Glutamatergic neuron (in vitro differentiated cells): ENCODE results near the gene PDLIM1. TPM values are rescaled to one million over a fixed set of nuclear protein-coding genes. Genes with fewer than 3 reads are reported as not detected.
"Not testable (repeated sequence)": the region's sequence is repeated elsewhere in the genome, so short reads cannot be mapped to it uniquely, and the experiment has no call there.

Experiments
- DNase-seq: peaks from one replicate; pipeline ENCODE4 v3.0.0; 2022
- H3K27ac Mint-ChIP-seq: one replicate; pipeline ENCODE4 v1.8.0; 2020; ENCODE audit warnings: mild to moderate bottlenecking, mixed read lengths, inconsistent platforms; ENCODE audit not compliant: unreplicated experiment
- H3K27me3 Mint-ChIP-seq: one replicate; pipeline ENCODE4 v1.8.0; 2020; ENCODE audit warnings: mild to moderate bottlenecking, moderate library complexity, mixed read lengths, inconsistent platforms; ENCODE audit not compliant: unreplicated experiment
- H3K36me3 Mint-ChIP-seq: one replicate; pipeline ENCODE4 v1.8.0; 2020; ENCODE audit warnings: mild to moderate bottlenecking, mixed read lengths, inconsistent platforms; ENCODE audit not compliant: unreplicated experiment
- H3K4me1 Mint-ChIP-seq: one replicate; pipeline ENCODE4 v1.8.0; 2020; ENCODE audit warnings: mild to moderate bottlenecking, low read depth, mixed read lengths, inconsistent platforms; ENCODE audit not compliant: unreplicated experiment
- H3K4me3 Mint-ChIP-seq: one replicate; pipeline ENCODE4 v1.8.0; 2020; ENCODE audit warnings: mild to moderate bottlenecking, mixed read lengths, inconsistent platforms; ENCODE audit not compliant: unreplicated experiment
- H3K9me3 Mint-ChIP-seq: one replicate; pipeline ENCODE4 v1.8.0; 2020; ENCODE audit warnings: mild to moderate bottlenecking, moderate library complexity, mixed read lengths, inconsistent platforms; ENCODE audit not compliant: unreplicated experiment
- total RNA-seq: library from RNA; stranded (reverse); fragmentation: NEBNext Ultra II Directional; extraction: Animal tissue kit (Norgen Biotek cat#: 25700); gene quantifications from one replicate; pipeline ENCODE4 v1.2.1, GENCODE V29; 2021; ENCODE audit not compliant: unreplicated experiment
- TF ChIP-seq, protein P1 (sequence below): fragments of 200-600 bp; sonication (generic); IDR thresholded peaks from one replicate; pipeline ENCODE4 v1.5.0; 2021; ENCODE audit not compliant: partially characterized antibody, unreplicated experiment

Gene PDLIM1
- total RNA-seq, 1 donor from 2014 or later: 6.4 TPM

DNA sequence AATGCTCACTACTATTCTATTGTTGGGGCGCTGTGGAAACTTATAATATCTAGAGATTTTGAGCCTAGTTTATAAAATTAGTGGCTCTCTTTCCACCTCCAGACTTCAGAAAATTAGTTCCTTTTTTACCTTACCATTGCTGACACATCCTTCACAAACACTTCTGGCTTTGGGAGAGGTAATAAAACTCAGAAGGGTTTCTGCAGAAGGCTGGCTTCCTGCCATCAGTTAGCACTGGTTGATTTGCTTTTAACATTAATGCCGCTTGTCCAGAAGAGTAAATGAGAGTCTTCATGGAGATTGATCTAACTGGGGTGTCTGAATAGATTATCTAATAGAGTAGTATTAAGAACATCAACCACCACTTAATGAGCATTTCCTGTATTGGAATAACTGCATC lies 76.4 kb downstream of the PDLIM1 start:
- H3K36me3 Mint-ChIP-seq: peaks cover 8% of the 10 kb centered on the region
- H3K27ac Mint-ChIP-seq: no peak overlapping the region
- H3K27me3 Mint-ChIP-seq: no peaks in the 10 kb centered on the region
- TF ChIP-seq, protein P1, sequence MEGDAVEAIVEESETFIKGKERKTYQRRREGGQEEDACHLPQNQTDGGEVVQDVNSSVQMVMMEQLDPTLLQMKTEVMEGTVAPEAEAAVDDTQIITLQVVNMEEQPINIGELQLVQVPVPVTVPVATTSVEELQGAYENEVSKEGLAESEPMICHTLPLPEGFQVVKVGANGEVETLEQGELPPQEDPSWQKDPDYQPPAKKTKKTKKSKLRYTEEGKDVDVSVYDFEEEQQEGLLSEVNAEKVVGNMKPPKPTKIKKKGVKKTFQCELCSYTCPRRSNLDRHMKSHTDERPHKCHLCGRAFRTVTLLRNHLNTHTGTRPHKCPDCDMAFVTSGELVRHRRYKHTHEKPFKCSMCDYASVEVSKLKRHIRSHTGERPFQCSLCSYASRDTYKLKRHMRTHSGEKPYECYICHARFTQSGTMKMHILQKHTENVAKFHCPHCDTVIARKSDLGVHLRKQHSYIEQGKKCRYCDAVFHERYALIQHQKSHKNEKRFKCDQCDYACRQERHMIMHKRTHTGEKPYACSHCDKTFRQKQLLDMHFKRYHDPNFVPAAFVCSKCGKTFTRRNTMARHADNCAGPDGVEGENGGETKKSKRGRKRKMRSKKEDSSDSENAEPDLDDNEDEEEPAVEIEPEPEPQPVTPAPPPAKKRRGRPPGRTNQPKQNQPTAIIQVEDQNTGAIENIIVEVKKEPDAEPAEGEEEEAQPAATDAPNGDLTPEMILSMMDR: no peak
- H3K4me1 Mint-ChIP-seq: no peaks in the 10 kb centered on the region
- no peak overlapping the region for H3K4me3 Mint-ChIP-seq
- no peak for DNase-seq
- no peaks in the 10 kb centered on the region for H3K9me3 Mint-ChIP-seq

- Mint-ChIP-seq H3K36me3 (peaks cover 8% of the 10 kb centered on the region), H3K27ac (no peak overlapping the region), H3K9me3 (no peaks in the 10 kb centered on the region), H3K4me3 (no peak overlapping the region), H3K4me1 (no peaks in the 10 kb centered on the region), H3K27me3 (no peaks in the 10 kb centered on the region)
- DNase-seq: no peak
- TF ChIP-seq, protein P1: no peak
Observed at GRCh38 chr10:95211606-95212279, 79.1 kb downstream of the PDLIM1 start.

GRCh38 chr10:95209509-95210127 lies 81.2 kb downstream of the PDLIM1 start:
- no peaks in the 10 kb centered on the region for H3K27me3 Mint-ChIP-seq
- H3K4me3 Mint-ChIP-seq: no peak overlapping the region
- H3K9me3 Mint-ChIP-seq: no peaks in the 10 kb centered on the region
- H3K36me3 Mint-ChIP-seq: no peaks in the 10 kb centered on the region
- H3K4me1 Mint-ChIP-seq: no peaks in the 10 kb centered on the region
- DNase-seq: no peak
- no peak overlapping the region for H3K27ac Mint-ChIP-seq
- TF ChIP-seq, protein P1: no peak

DNA sequence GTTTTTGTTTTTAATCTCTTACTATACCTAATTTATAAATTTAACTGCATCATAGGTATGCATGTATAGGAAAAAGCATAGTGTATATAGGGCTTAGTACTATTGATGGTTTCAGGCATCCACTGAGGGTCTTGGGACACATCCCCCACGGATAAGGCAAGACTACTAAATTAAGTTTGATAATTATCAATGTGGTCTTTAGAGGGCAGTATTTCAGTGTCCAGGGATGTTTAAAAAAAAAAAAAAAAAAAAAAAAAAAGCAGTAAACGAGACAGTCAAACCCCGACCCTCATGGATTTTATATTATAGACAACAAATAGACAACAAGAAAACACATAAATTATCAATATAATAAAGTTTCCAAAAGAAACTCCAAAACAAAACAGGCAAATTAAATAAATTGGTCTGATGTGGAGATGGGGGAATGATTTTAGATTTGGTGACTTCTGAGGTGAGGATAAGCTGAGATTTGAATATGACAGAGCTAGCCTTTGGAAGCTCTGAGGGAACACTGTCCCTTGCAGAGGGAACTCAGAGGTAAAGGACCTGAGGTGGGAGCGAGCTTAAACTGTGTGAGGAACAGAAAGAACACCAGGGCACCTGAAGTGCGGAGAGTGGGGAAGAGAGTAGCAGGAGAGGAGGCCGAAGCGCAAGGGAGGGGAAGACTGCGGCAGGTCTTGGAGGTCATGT lies 82.0 kb downstream of the PDLIM1 start:
- Mint-ChIP-seq H3K4me1 (no peaks in the 10 kb centered on the region), H3K36me3 (no peaks in the 10 kb centered on the region), H3K9me3 (no peaks in the 10 kb centered on the region), H3K27ac (no peak overlapping the region), H3K4me3 (no peak overlapping the region), H3K27me3 (no peaks in the 10 kb centered on the region)
- TF ChIP-seq, protein P1: no peak
- DNase-seq: no peak

DNA sequence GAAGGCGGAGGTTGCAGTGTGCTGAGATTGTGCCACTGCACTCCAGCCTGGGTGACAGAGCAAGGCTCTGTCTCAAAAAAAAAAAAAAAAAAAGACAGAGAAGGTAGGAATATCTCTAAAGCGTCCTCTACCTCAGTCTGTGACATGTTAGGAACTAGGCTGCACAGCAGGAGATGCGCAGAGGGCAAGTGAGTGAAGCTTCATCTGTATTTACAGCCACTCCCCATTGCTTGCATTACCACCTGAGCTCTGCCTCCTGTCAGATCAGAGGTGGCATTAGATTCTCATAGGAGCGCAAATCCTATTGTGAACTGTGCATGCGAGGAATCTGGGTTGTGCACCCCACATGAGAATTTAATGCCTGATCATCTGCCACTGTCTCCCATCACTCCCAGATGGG lies 87.9 kb downstream of the PDLIM1 start:
- H3K9me3 Mint-ChIP-seq, H3K4me1 Mint-ChIP-seq, H3K27ac Mint-ChIP-seq, H3K36me3 Mint-ChIP-seq, DNase-seq, H3K27me3 Mint-ChIP-seq, H3K4me3 Mint-ChIP-seq: not testable (repeated sequence)
